COR-L47 (cell line): Measurements from ENCODE around the gene CLIC5.
A peak's percentile ranks its signal among the peaks of the same experiment; 100 is the strongest.

Source experiments
- DNase-seq: peaks from one replicate; lab custom pipeline; 2025; lab: John Stamatoyannopoulos, UW

Gene CLIC5

DNA sequence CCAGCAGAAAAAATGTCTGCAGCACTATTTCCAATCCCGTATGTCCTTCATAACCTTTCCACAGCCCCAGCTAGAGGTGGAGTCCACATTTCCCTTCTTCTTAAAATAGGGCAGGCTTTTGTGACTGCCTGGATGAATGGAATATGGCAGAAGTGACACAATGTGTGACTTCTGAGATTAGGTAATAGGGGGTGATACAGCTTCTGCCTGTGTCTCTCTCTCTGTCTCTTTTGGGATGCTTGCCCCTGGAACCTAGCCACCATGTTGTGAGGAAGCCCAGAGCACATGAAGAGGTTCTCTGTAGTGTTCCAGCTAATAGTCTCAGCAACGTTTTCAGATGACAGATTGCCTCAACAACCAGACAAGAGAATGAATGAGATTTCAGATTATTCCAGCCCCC lies 51.4 kb downstream of the CLIC5 start:
- no peak for DNase-seq

DNA sequence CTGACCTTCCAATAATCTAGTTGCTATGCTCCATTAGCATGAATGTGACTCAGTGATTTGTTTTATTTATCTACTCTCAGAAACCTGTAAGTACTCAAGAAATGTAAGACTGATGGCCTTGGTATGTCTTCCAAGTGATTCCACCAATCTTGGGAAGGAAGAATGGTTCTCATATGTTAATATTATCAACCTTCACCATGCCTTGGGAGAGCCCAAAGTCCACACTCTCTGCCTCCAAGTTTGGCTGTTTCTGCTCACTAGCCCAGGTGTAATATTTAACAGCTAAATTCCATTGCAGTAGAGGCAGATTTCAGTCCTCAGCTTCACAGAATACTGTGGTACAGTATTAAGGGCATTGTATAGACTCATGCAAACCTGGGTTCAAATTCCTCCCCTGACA lies 51.8 kb downstream of the CLIC5 start:
- no peak for DNase-seq

DNA sequence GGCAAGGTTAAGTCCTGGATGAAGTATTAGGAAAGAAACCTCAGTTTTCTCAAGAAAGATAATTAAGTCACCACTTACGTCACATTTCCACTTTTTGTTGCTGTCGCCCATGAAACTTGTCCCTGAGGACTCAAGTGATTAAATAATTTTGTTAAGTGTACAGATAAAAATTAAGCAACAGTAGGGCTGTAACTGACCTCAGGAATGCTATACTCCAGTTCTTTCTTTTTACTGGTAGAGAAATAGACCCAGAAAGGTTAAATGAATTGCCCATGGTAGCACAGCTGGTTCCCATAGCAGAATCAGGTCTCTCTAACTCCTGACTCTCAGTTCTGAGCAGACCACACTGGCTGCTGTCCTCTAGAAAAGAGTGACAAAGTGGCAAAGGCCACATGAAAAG lies 54.5 kb downstream of the CLIC5 start:
- no peak for DNase-seq

DNA sequence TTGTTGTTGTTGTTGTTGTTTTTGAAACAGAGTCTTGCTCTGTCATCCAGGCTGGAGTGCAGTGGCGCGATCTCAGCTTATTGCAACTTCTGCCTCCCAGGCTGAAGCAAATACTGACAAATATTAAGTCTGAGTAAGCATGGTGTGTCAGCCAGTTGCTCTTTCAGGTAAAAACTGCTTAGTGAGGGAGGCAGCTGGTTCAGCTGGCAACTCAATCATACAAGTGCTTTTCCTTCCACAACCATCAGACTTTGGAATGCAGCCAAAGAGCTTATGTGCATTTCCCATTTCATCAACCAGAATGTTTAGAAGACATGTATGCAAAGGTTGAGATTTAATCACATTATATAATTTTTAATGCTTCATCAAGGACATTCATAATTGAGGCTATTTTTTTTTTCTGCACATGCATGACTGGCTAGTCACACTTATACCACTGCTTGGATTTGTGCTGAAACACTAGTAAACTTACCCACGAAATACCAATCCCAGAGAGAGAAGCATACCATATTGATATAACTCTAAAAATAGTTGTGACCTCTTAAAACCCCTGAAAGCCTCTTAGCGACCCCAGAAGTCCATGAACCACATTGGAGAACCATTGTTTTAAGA lies 56.0 kb downstream of the CLIC5 start:
- DNase-seq, result peak; percentile 76

DNA sequence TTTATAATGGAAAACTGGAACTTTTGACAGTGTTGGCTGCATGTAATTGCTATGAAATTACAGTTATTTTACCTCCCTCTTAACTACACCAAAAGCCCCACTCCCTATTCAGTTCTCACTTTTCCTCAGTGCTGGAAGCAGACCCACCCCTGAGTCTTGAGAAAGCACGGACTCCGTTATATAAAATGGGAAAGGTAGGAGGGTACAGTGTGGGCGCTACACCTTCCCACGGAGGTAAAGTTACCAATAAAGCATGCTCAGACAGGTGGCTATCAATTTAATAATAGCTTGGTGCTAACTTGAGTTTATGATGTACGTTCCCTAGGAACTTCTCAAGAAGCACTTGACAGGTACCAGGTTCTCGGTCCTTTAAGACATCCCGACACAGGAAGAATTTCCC lies 59.0 kb downstream of the CLIC5 start:
- no peak for DNase-seq

DNA sequence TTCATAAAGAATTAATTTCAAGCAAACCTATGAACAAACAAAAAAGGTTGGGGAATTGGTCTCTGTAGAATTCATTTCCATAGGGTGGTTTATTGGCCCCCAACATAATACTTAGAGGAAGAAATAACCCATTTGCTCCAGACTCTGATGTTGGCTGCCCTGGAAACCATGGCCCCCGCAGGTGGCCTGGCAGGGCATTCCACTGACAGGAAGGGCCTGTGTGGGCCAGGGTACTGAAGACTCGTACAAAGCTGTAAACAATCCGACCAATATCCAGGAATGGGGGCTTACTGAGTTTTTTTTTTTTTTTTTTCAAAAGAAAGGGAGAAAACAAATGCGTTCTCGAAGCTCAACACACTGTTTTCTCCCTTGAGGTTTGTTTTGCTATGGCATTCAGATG lies 59.5 kb downstream of the CLIC5 start:
- no peak for DNase-seq

DNA sequence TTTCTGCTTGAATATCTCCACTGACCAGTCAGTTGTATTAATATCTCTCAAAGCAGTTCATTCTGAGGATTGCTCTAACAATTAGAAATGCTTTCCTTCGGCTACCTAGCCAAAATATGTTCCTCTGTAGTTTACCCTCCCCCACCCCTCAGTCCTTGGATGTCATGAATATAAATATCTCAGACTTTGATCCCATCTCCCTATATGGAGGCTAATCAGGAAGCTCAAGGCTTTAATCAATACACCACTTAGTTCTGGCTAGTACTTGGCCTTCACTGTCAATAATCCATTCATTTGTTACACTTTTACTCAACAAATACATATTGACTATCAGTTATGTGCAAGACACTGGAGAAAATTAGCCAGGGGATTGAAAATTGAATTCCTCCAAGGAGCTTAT lies 60.1 kb downstream of the CLIC5 start:
- DNase-seq, result no peak

DNA sequence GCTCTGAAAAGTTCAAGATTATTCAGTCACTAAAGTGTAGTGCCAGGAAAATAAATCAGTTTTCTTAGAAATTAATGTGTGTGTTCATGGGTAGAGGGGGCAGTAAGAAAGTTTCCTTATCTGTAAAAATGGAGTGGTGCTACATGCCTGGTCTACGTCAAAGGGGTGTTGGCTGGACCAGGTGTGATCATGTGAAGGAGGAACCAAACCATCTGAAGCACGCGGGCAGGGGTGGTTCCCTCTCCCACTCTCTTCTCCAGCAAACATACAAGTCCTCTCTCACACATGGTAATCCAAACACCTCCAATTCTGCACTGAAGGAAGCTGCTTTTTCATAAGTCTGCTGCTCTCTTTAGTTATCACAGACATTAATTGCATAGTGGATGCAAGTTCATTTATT lies 63.1 kb downstream of the CLIC5 start:
- no peak for DNase-seq

DNA sequence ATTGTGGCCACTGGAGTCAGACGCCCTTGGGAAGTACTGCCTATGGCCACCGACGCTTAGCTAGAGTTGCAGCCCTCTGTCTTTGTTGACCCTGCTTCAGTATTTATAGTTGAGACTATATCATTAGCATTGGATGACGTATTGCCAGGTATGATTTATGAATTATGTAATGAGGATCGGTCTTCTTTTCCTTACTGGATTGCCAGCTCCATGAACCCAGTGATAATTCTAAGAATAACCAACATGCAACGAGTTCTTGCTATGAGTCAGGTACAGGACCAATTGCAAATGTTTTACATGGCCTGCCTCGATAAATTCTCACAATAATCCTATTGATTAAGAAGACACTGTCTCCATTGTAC lies 63.5 kb downstream of the CLIC5 start:
- DNase-seq, result no peak

DNA sequence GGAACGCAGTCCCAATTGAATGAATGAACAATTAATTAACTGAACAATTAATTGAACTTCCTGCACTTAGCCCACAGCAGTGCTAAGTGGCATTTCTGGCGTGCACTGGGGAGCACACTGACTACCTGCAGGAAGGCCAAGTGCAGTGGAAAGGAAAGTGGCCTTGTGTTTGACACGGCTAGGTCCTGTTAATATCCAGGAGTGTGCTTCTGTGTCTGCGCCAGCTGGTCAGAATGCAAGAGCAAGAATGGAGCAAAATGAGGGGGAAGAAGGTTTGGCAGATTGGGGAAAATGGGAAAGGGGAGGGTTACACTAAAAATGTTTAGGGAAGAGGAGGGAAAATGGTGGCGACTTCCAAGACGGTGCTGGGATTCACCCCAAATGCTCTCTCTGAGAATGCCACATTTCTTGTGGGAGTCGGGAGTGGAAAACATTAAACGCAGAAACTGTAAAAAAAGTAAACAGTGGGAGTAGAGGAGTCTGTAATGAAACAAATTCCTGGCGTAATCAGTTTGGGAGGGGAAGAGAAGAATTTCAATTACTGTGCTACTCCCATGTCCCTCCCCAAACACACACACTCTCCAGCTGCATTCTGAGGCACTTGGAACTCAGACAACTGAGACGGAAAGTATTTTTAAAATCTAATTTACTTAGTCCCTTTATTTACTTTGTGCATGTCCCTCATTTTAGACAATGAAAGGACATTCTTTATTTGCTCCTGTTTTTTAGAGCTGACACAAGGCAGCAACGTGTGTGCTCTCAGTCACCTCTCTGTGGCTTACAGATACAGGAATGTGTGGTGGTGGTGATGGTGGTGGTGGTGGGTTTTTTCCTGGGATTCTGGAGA lies 64.1 kb downstream of the CLIC5 start:
- no peak for DNase-seq

DNA sequence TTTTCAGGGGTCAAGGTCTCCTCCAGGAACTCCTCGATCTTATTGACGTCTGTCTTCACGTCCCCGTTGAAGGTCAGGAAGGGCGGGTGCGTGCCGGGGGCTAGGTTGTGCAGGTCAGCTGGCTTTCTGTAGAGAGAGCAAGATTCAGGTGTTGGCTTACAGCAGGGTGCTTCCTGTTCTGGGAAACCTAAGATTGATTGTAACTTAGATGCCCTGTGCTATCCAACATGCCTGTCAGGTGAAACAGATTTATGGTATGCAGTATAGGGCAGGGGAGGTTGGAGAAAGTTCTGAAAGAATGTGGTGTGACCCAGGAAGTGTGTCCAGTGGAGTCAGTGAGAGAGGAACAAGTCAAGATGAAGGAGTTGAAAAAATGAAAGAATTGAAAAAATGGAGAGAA lies 66.4 kb downstream of the CLIC5 start:
- no peak for DNase-seq

DNA sequence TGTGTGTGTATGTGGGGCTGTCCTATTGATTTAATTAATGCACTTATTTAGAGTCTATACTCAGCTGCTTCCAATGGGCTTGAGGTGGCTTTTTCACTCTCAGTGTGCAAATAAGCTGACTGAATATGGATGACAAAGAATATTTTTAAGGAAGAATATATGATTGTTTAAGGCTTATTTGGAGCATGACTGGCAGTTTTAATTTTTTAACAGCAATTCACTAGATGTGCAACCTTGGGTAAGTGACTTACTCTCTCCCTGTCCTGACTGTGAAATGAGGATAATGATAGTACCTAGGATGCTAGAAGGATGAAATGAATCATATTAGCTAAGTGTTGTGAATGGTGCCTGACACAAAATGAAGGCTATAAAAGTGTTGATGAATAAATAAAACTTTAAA lies 67.9 kb downstream of the CLIC5 start:
- no peak for DNase-seq

DNA sequence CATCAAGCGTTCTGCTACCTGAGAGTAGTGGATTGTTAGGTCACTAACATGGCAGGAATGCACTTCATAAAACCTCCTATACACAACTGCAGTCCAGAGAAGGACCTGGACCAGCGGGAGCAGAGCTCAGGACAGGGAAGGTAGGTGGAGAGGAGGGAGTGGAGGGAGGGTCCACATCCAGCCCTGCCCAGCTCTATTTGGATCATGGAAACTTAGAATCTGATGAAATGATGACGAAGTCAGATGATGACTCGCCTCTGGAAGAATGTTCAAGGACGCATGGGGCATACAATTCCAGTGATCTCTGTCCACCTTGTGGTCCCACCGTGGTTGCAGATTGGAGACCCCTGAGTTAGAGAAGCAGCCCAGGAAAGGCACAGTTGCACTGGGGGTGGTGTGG lies 68.8 kb downstream of the CLIC5 start:
- DNase-seq, result no peak

DNA sequence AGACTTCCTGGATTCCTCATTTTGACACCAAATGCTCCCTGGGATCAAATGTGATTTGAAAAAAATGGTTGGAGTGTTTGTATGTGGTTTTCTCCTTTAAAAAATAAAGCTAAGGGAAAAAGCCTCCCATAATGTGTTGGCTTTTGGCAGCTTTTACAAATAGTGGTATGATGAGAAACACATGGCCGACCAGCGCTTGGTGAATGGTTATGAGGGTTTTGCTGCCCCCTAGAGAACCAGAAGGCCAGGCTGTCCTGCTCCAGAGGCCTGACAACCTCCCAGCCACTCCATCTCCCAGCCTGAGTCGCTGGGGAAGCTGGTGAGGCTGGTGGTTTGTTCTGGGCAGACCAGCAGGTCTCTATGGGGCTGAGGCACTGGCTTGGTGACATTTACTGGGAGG lies 69.3 kb downstream of the CLIC5 start:
- DNase-seq, result no peak

DNA sequence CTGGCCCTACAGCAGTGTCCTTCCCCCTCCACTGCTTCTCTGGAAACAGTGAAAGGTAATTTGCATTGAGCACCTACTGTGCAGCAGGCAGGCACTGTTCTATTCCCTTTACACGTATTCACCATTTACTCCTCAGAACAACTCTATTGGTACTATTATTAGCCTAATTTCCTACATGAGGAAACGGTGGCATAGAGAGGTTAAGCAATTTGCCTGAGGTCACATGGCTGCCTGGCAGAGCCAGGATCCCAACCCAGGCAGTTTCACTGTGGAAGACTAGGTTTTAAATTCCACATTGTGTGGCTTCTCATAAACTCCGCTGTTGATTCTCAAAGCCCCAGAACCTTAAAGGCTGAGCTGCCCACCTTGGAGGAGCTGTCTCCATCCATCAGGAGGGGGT lies 72.7 kb downstream of the CLIC5 start:
- no peak for DNase-seq

DNA sequence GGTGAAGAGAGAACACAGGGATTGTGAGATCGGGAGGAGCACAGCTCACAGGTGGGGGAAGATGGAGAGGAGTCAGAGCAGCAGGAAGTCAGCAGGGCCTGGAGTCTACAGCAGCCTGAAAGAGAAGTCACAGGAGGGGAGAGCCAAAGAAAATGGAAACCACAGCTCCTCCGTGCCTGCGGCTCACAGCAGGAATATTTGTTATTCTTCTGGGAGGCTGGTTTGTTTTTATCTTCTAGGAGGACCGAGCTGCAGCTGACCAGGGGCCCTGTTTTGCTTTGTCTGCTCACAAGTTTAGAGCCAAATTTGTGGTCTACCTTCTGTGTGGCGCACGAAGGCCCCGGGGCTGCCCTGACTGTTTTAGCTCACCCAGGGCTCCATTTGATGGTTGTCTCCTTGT lies 81.8 kb downstream of the CLIC5 start:
- DNase-seq, result no peak

DNA sequence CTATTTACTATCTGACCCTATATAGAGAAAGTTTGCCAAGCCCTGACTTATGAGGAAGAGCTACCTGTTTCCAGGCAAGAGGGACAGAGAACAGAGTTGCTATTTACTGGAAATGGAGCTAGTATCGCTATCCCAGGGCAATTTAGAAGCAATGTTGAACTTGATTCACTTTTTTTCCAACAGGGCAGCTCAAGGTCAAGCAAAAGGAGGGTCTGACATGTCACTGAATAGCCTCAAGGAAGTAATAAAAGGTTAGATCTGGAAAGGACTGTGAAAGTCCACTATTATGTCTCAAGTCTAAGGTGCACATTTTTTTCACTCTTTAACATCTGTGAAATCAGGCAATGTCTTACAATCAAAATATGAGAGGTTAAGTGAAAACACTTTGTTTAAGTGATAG lies 84.4 kb downstream of the CLIC5 start:
- DNase-seq, result no peak

DNA sequence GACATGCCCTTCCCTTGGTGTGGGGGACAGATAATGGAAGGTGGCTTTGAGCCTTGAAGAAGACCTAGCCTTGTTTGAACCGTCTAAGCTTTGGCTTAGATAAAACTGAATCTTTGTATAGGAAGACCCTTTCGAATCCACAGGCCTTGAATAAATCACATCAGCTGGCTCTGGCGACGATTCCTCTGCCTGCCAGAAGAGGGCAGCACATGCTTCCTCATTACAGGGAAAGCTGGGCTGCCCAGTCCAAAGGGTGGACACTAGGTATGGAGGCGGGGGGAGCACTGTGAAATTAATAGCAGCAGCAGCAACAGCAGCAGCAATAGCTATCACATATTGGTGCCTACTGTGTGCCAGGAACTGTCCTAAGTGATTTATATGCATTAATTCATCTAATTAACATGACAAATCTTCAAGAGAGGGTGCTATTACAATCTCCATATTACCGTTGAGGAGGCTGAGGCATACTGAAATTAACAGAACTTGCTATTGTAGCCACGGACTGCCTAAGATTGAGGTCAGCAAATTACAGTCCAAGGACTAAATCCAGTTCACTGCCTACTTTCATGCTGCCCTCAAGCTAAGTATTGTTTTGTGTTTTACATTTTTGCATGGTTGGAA lies 85.1 kb downstream of the CLIC5 start:
- DNase-seq, result peak; percentile 44

DNA sequence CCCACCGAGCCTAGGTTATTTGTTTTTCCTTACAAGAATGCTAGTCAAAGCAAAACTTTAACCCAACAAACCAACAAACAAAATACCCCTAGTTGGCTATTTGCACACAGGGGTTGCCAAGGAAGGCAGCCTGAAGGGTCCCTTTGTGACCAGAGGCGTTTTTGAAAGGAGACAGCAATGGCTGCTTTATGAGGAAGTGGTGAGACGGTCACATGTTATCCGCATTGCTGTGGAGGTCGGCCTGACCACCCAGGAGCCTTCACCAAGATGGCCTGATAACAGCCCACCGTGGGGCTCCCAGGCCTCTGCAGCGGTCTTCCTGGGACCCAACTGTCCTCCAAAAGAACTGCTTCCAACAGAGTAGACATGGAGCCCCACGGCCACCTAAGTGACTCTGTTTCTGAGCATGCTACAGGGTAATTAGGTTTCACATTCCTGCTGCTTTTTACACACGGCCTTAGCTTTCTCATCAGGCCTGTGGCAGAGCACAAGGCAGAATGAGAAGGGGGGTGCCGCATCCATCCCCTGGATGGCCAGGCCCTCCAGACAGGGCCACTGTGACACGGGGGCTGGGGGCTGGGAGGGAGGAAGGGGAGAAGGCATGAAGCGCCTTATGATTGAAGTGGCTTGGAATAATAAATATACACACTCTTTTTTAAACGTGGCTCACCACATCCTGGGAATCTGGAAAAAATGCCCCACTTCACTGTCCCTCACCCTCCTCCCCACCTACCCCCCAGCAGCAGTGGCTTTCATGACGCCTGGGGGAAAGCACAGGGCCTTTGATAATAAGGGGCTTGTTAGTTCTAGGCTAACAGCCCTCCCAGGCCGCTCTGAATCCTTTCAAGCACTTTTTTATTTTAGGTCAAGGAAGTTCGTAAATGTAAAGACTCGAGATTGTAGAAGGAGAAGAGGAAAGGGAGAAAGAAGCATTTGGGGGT lies 86.0 kb downstream of the CLIC5 start:
- no peak for DNase-seq

DNA sequence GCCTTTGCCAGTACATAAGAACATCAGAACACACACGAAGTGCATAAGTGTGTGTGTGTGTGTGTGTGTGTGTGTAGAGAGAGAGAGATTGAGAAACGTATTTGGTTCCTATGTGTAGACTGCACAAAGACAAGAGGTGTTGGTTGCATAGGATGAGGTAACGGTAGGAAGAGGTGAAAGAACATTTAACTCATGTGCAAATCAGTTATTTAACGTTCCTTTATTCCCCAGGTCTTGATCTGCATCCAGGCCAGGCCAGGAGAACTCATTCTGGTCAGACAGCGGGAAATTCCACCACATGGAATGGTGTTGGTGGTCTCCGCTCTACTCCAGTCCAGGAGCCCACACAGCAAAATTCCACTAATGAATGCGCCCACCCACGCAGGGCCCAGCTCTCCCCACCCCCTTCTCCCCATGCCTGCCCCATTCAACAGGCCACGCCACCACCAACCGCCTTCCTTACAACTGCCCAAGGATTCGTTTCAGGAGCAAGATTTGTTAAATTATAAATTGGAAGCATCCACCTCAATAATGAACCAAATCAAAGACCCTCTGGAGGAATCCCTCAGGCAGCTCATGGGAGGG lies 86.8 kb downstream of the CLIC5 start:
- no peak for DNase-seq

DNA sequence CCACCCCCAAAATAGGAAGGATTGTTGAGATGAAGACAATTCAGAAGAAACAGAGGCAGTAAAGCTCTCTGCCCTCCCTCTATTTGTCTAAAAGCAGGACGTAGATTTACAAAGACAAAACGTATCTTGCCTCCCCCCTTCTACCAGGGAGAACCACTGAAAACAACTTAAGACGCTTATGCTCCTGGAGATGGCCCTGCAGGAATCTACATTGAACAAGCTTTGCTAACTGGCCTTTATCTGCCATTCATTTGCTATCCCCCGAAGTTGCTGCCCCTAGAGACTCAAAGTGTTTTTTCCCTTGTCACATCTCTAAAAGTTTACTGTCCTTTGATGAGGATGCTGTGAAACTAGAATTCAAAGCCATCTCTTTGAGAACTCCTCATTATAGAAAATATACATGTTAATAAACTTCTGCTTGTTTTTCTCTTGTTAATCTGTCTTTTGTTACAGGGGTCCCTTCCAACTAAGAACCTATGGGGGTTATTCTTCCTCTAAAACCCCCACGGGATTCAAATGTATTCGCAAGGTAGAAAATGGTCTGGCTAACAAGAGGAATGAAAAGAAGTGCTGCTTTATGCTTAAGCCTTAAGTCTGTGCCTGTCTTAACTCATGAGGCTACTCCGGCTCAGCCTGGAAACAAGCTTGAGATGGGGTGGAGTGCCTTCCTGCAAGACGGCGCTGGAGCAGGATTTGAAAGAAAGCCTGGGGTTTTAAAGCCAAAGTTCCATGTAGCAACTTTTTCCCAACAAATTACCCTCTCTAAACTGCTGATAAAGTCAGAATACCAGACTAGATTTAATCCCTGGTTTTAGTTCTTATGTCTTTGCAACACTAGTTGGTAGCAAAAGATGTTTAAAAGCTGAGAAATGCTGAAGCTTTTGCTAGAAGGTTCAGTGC lies 88.0 kb downstream of the CLIC5 start:
- no peak for DNase-seq
